HG02970 (cell line): Measurements from ENCODE around the gene NPHP1.
"Not testable (repeated sequence)": the region's sequence is repeated elsewhere in the genome, so short reads cannot be mapped to it uniquely, and the experiment has no call there.

Experiments
- ATAC-seq: cut with Tn5 transposase; IDR thresholded peaks from one replicate; pipeline ENCODE4 v1.9.1; 2021; ENCODE audit warnings: mild to moderate bottlenecking, moderate library complexity, moderate number of reproducible peaks; ENCODE audit not compliant: unreplicated experiment, low FRiP score

NPHP1 gene

GRCh38 chr2:110140401-110140800 is 64.4 kb downstream of the NPHP1 start:
- ATAC-seq, result no peak

GRCh38 chr2:110134025-110134424 is 70.8 kb downstream of the NPHP1 start:
- ATAC-seq, result no peak

GRCh38 chr2:110131166-110131565 is 73.6 kb downstream of the NPHP1 start:
- ATAC-seq, result no peak

GRCh38 chr2:110130757-110131156 is 74.1 kb downstream of the NPHP1 start:
- no peak for ATAC-seq

- no peak for ATAC-seq
Measured at GRCh38 chr2:110126906-110127305, 77.9 kb downstream of the NPHP1 start.

- no peak for ATAC-seq
Measured at GRCh38 chr2:110126086-110126773, 78.6 kb downstream of the NPHP1 start.

GRCh38 chr2:110124939-110125691 is 79.7 kb downstream of the NPHP1 start:
- ATAC-seq, result no peak

GRCh38 chr2:110124038-110124825 is 80.6 kb downstream of the NPHP1 start:
- no peak for ATAC-seq

GRCh38 chr2:110121592-110121991 is 83.2 kb downstream of the NPHP1 start:
- no peak for ATAC-seq

GRCh38 chr2:110121052-110121334 is 83.8 kb downstream of the NPHP1 start:
- ATAC-seq, result no peak

- ATAC-seq, result no peak
Measured at GRCh38 chr2:110120171-110121051, 84.4 kb downstream of the NPHP1 start.

GRCh38 chr2:110116033-110116710 is 88.6 kb downstream of the NPHP1 start:
- no peak for ATAC-seq

- ATAC-seq, result no peak
Measured at GRCh38 chr2:110115291-110116032, 89.4 kb downstream of the NPHP1 start, which contains the start of gene MALL. TSS of gene MALL (minus strand) at chr2:110115822. CDS start at chr2:110115792, 30 bp downstream.

- no peak for ATAC-seq
Measured at GRCh38 chr2:110114831-110115255, 90.0 kb downstream of the NPHP1 start.

GRCh38 chr2:110113961-110114591 is 90.7 kb downstream of the NPHP1 start:
- no peak for ATAC-seq

GRCh38 chr2:110108291-110108690 is 96.5 kb downstream of the NPHP1 start:
- not testable (repeated sequence) for ATAC-seq

- ATAC-seq, result no peak
Measured at GRCh38 chr2:110107092-110108079, 97.4 kb downstream of the NPHP1 start.
